ENCODE results near the gene NPR1.

NPR1 gene

GRCh38 chr1:153698923-153699714, 20.6 kb downstream of the NPR1 start:
- Histone ChIP-seq H3K9me2 (replicated peaks; ENCODE audit: low read depth, low read length) (no peaks in the 10 kb centered on the region), H3K79me2 (ENCODE audit: insufficient read depth, low read length) (no peaks in the 10 kb centered on the region), H3K36me3 (ENCODE audit: insufficient read depth, low read length) (no peaks in the 10 kb centered on the region), H3K4me2 (ENCODE audit: low read depth, low read length, poor library complexity, severe bottlenecking) (no peak overlapping the region), H2AFZ (ENCODE audit: low read length) (no peak overlapping the region; the same call in 1 of the 2 replicates), H3K4me3 (ENCODE audit: low read length, poor library complexity, severe bottlenecking) (no peak overlapping the region), H3F3A (ENCODE audit: low read depth) (no peaks in the 10 kb centered on the region), H3K9me3 (ENCODE audit: insufficient read depth, low read depth, low read length) (no peaks in the 10 kb centered on the region), H3K9ac (ENCODE audit: low read depth, low read length, poor library complexity, severe bottlenecking) (no peak overlapping the region), H3K27me3 (ENCODE audit: insufficient read depth, low read length, poor library complexity, severe bottlenecking) (no peaks in the 10 kb centered on the region), H3K4me1 (ENCODE audit: insufficient read depth, low read length, poor library complexity, severe bottlenecking) (no peaks in the 10 kb centered on the region), H4K20me1 (ENCODE audit: insufficient read depth, low read length, poor library complexity, severe bottlenecking) (no peaks in the 10 kb centered on the region)
- TF ChIP-seq CTCF (conservative IDR thresholded peaks at IDR 0.05; ENCODE audit: low read length), result no peak
- TF ChIP-seq EZH2phosphoT487 (IDR thresholded peaks at IDR 0.05; ENCODE audit: borderline replicate concordance), result no peak

- Histone ChIP-seq H3K9me3 (ENCODE audit: insufficient read depth, low read depth, low read length) (no peaks in the 10 kb centered on the region), H3F3A (ENCODE audit: low read depth) (no peaks in the 10 kb centered on the region), H2AFZ (ENCODE audit: low read length) (no peak overlapping the region), H4K20me1 (ENCODE audit: insufficient read depth, low read length, poor library complexity, severe bottlenecking) (no peaks in the 10 kb centered on the region), H3K9me2 (replicated peaks; ENCODE audit: low read depth, low read length) (no peaks in the 10 kb centered on the region), H3K4me3 (ENCODE audit: low read length, poor library complexity, severe bottlenecking) (no peak overlapping the region), H3K27me3 (ENCODE audit: insufficient read depth, low read length, poor library complexity, severe bottlenecking) (no peaks in the 10 kb centered on the region), H3K4me2 (ENCODE audit: low read depth, low read length, poor library complexity, severe bottlenecking) (no peak overlapping the region), H3K9ac (ENCODE audit: low read depth, low read length, poor library complexity, severe bottlenecking) (no peak overlapping the region), H3K36me3 (ENCODE audit: insufficient read depth, low read length) (no peaks in the 10 kb centered on the region), H3K79me2 (ENCODE audit: insufficient read depth, low read length) (no peaks in the 10 kb centered on the region), H3K4me1 (ENCODE audit: insufficient read depth, low read length, poor library complexity, severe bottlenecking) (no peaks in the 10 kb centered on the region)
- TF ChIP-seq EZH2phosphoT487 (IDR thresholded peaks at IDR 0.05; ENCODE audit: borderline replicate concordance) (no peak), CTCF (conservative IDR thresholded peaks at IDR 0.05; ENCODE audit: low read length) (no peak)
Observed at GRCh38 chr1:153699768-153700167, 21.3 kb downstream of the NPR1 start.

GRCh38 chr1:153705484-153705883, 27.0 kb downstream of the NPR1 start:
- no peak overlapping the region for H3K9ac ChIP-seq (ENCODE audit: low read depth, low read length, poor library complexity, severe bottlenecking)
- H3K9me2 ChIP-seq (replicated peaks; ENCODE audit: low read depth, low read length), result no peaks in the 10 kb centered on the region
- no peaks in the 10 kb centered on the region for H3F3A ChIP-seq (ENCODE audit: low read depth)
- H3K79me2 ChIP-seq (ENCODE audit: insufficient read depth, low read length), result no peaks in the 10 kb centered on the region
- H3K4me2 ChIP-seq (ENCODE audit: low read depth, low read length, poor library complexity, severe bottlenecking), result no peak overlapping the region
- H3K4me1 ChIP-seq (ENCODE audit: insufficient read depth, low read length, poor library complexity, severe bottlenecking), result peaks cover 3% of the 10 kb centered on the region
- TF ChIP-seq CTCF (conservative IDR thresholded peaks at IDR 0.05; ENCODE audit: low read length), result no peak
- TF ChIP-seq EZH2phosphoT487 (IDR thresholded peaks at IDR 0.05; ENCODE audit: borderline replicate concordance), result no peak
- no peak overlapping the region for H2AFZ ChIP-seq (ENCODE audit: low read length)
- no peaks in the 10 kb centered on the region for H3K27me3 ChIP-seq (ENCODE audit: insufficient read depth, low read length, poor library complexity, severe bottlenecking)
- H4K20me1 ChIP-seq (ENCODE audit: insufficient read depth, low read length, poor library complexity, severe bottlenecking), result no peaks in the 10 kb centered on the region
- H3K36me3 ChIP-seq (ENCODE audit: insufficient read depth, low read length), result no peaks in the 10 kb centered on the region
- H3K9me3 ChIP-seq (ENCODE audit: insufficient read depth, low read depth, low read length), result no peaks in the 10 kb centered on the region
- H3K4me3 ChIP-seq (ENCODE audit: low read length, poor library complexity, severe bottlenecking), result no peak overlapping the region

Data from Loucy (cell line).